D721Med (cell line): ENCODE measurements around the gene PLCL1.
"Not testable (repeated sequence)": the region's sequence is repeated elsewhere in the genome, so short reads cannot be mapped to it uniquely, and the experiment has no call there.

Source experiments
- DNase-seq: peaks from one replicate; pipeline ENCODE4 v3.0.0; 2011; ENCODE audit warnings: low spot score; ENCODE audit not compliant: insufficient read length
- FAIRE-seq: peaks from 2 replicates; lab custom pipeline; 2011; peaks lifted over from hg19 to GRCh38; lab: Jason Lieb, UNC
- TF ChIP-seq, protein P1 (sequence below): IDR thresholded peaks from 2 replicates; pipeline ENCODE4 v1.5.1; 2012; ENCODE audit warnings: mild to moderate bottlenecking, control low read depth; ENCODE audit not compliant: insufficient read depth; ENCODE audit errors: missing control alignments

Gene PLCL1

DNA sequence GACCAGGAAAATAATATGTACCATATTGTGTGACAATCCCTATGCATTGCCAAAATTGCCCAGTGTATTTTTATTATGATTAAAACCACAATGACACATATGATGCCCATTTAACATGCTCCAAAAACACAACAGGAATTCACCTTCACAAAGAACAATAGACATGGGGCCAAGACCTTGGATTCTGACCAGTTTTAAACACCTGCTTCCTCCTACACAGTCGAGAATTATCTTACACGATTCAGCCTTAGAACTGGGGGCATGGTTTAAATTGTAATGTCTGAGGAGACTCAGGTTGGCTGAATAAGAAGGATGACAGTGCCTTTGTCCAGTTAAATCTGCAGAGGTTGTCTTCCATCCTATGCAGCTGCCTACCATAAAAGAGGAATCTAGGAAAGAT, 212.7 kb downstream of the PLCL1 start:
- TF ChIP-seq, protein P1, sequence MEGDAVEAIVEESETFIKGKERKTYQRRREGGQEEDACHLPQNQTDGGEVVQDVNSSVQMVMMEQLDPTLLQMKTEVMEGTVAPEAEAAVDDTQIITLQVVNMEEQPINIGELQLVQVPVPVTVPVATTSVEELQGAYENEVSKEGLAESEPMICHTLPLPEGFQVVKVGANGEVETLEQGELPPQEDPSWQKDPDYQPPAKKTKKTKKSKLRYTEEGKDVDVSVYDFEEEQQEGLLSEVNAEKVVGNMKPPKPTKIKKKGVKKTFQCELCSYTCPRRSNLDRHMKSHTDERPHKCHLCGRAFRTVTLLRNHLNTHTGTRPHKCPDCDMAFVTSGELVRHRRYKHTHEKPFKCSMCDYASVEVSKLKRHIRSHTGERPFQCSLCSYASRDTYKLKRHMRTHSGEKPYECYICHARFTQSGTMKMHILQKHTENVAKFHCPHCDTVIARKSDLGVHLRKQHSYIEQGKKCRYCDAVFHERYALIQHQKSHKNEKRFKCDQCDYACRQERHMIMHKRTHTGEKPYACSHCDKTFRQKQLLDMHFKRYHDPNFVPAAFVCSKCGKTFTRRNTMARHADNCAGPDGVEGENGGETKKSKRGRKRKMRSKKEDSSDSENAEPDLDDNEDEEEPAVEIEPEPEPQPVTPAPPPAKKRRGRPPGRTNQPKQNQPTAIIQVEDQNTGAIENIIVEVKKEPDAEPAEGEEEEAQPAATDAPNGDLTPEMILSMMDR, result no peak
- FAIRE-seq (no peak), DNase-seq (no peak)

DNA sequence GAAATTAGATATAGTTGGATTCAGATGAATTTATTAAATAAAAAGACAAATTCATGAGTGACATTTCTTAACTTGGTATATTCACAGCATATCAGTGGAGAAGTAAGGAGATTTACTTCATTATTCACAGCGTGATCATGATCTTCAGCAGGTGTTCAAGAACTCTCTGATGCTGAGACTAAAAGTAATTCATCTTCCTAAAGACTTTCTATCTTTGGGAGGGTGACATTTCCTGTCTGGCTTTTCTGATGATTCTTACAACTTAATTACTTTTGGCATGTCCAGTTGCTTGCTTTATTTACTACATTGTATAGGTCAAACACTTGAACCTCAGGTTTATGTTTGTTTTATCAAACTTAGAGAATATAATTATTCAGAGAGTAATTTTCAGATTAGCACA, 224.6 kb downstream of the PLCL1 start:
- FAIRE-seq (no peak), DNase-seq (no peak)
- TF ChIP-seq, protein P1, result no peak

DNA sequence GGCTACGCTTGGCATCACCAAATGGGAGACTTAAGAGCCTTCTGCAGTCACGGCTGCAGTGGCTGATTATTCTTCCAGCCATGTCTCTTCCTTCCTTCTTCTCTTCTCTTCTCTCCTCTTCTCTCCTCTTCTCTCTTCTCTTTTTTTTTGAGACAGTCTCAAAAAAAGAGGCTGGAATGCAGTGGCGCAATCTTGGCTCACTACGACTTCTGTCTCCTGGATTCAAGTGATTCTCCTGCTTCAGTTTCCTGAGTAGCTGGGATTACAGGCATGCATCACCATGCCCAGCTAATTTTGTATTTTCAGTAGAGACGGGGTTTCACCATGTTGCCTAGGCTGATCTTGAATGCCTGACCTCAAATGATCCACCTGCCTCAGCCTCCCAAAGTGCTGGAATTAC, 225.2 kb downstream of the PLCL1 start:
- not testable (repeated sequence) for DNase-seq, FAIRE-seq

DNA sequence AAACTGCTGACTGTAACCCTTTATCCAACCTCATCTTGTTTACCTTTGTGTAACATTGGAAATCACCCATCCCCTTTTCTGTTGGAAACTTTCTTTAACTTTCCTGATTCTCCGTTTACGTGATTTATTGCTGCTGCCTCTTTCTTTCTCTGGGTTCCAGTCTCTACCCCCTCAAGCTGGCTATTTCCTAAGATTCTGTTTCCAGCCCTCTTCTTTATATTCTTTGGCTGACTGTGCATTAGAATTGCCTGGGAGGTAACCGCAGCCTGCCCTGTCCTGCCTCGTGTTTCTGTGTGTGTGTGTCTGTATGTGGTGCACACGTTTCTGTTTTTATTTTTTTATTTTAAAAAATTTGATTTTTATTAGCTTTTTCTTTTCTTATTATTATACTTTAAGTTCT, 229.2 kb downstream of the PLCL1 start:
- TF ChIP-seq, protein P1, result no peak
- DNase-seq, result no peak
- no peak for FAIRE-seq

DNA sequence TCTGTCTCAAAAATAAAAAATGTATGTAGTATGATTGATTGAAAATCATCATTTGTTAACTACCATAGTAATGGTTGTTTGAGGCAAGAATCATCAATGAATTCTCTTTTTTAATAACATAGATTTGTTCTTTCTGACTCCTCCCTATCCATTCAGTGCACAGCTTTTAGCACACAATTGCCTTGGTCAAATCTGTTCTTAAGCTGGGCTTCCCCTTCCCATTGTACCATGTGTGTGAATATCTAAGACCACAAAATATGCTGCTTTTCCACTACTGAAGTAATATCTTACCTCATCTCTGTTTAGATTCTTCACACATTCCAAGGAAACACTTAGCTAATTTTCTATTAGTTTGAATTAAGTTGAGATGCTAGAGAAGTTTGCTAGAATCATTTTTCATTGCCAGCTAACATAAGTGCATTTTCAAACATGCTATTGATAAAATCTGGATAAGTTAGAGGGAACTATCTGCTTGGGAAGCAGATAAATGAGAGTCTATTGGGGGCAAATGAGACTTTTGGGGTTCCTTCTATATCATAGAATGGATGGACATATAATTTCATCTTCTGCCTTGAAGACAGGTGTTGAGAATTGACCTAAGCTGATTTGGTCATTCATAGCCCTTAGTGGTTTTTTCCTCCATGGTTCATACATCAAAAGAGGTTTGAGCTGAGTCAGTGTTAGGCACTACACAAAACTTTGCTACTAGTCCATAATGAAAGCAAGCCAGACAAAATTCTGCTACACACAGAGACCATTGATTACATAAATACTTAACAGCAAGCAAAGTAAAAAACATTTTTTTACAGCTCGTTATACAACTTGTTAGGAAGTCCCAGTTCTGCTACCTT, 231.9 kb downstream of the PLCL1 start:
- FAIRE-seq, result no peak
- TF ChIP-seq, protein P1, result no peak
- no peak for DNase-seq

DNA sequence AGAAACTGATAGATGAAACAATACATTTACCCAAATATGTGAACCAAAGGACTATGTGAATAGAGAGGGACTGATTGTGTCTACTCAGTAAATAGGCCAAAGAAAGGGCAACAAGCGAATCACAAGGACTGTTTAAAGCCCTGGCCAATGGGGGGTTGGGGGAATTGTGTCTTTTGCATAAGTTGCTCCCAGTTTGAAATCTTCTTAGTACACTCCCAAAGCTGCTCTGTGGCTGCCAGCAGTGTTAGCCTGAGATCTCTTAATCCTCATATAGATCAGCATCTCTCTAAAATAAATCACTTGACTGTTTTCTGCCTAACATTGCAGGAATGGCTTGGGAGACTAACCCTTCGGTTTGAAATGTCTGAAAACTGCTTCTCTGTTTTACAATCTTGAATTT, 236.4 kb downstream of the PLCL1 start:
- FAIRE-seq (peak; percentile 71), DNase-seq (peak; percentile 18)
- TF ChIP-seq, protein P1, result no peak

DNA sequence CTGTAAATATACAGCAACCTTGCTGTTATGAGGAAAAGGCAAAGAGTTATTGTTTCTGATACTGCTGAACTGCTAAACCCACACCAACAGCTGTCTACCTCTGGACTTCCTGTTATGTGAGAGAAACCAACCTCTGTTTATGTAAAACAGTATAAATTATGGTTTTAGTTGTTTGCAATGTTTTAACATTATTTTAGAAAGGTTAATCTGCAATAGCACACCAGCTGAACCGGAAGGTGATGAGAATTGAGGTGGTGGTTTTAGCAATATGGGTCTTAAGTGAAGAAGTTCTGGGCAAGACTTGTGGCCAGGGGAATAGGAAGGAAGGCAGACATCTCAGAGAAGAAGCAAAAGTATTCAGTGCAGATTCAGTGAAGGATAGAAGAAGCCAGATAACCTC, 237.8 kb downstream of the PLCL1 start:
- FAIRE-seq (no peak), DNase-seq (no peak)
- TF ChIP-seq, protein P1, result no peak
